ENCODE measurements around the gene TRIM41.

DNA sequence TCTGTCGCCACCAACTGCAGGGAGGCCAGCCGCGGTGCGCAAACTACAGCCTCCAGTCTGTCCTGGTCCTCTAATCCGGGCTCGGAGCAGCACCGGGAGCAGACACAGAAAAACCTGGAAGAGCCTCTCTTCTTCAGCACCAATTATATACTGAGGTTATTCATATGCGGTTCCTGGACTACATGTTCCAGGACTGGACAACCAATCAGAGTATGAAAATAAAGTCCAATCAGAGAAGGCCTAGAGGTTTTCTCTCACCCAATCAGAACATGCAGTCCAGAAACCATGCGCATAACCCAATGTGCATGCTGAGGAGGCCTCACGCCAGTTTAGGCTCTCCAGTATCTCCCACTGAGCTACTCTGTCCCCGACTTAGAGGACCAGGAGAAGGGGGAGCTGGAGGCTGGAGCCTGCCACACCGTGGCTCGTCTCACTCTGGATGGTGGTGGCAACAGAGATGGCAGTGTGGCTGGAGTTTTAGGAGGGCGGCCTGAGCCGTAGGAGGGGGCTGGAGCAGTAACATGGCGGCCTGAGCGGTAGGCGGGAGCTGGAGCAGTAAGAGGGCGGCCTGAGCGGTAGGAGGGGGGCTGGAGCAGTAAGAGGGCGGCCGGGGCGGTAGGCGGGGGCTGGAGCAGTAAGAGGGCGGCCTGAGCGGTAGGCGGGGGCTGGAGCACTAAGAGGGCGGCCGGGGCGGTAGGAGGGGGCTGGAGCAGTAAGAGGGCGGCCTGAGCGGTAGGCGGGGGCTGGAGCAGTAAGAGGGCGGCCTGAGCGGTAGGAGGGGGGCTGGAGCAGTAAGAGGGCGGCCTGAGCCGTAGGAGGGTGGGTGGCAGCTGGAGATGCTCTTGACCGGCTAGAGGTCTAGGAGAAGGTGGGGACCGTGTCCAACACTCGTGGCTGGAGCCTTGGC, 58.2 kb downstream of the TRIM41 start:
- TF ChIP-seq, protein P1, sequence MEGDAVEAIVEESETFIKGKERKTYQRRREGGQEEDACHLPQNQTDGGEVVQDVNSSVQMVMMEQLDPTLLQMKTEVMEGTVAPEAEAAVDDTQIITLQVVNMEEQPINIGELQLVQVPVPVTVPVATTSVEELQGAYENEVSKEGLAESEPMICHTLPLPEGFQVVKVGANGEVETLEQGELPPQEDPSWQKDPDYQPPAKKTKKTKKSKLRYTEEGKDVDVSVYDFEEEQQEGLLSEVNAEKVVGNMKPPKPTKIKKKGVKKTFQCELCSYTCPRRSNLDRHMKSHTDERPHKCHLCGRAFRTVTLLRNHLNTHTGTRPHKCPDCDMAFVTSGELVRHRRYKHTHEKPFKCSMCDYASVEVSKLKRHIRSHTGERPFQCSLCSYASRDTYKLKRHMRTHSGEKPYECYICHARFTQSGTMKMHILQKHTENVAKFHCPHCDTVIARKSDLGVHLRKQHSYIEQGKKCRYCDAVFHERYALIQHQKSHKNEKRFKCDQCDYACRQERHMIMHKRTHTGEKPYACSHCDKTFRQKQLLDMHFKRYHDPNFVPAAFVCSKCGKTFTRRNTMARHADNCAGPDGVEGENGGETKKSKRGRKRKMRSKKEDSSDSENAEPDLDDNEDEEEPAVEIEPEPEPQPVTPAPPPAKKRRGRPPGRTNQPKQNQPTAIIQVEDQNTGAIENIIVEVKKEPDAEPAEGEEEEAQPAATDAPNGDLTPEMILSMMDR (IDR thresholded peaks at IDR 0.05) = no peak
- no peak for TF ChIP-seq POLR2A (IDR thresholded peaks at IDR 0.05)

Measured in prostate gland (tissue), 2 donors.